ENCODE results near the gene KLHL21. TPM values are rescaled to one million over a fixed set of nuclear protein-coding genes. Genes with fewer than 3 reads are reported as not detected.

The KLHL21 gene
- polyA plus RNA-seq, 2 of the 4 experiments (the other 2 are of a cell fraction), result 3.3 to 10.5 TPM

GRCh38 chr1:6554907-6555778 lies 47.5 kb downstream of the KLHL21 start, which contains the start of gene TAS1R1 (continued):
- no peak for TF ChIP-seq NR3C1 (IDR thresholded peaks at IDR 0.05)

- FAIRE-seq, result no peak
- ChIA-PET POLR2A (interaction anchor here (1.1 kb wide), 2 partner anchors 25 to 81 kb away, joined by 3 to 4 read pairs; partner anchors contain the start of gene ZBTB48), CTCF (interaction anchor here (0.6 to 3.9 kb wide), 40 partner anchors 9 to 170 kb away, joined by 3 to 27 read pairs (median 4); partner anchors contain the start of genes PLEKHG5, THAP3 and ZBTB48)
- peak within 1 kb of the TSS; percentile 90 to 99 for H3K27ac ChIP-seq
- DNase-seq (ENCODE audit: low read depth in 1 of 2, low spot score in 1 of 2), result peak; percentile 74 to 86
- 3% methylated on average over 20 of the region's 87 CpGs for WGBS (ENCODE audit: missing lambda C conversion rate)
- peak within 1 kb of the TSS; percentile 96 for H3K4me3 ChIP-seq
- peak within 1 kb of the TSS; percentile 80 for H3K4me2 ChIP-seq
- ATAC-seq, result peak; percentile 98 to 99
- peaks cover 7% of the 10 kb centered on the region; the same call in 2 of the 3 replicates for H3K4me1 ChIP-seq
- no peaks in the 10 kb centered on the region for H3K9me3 ChIP-seq
- TF ChIP-seq KDM5A (IDR thresholded peaks at IDR 0.05), result peak; percentile 96
- TF ChIP-seq POLR2AphosphoS2 (conservative IDR thresholded peaks at IDR 0.05; ENCODE audit: low read length), result no peak
- no peak for TF ChIP-seq JUNB (IDR thresholded peaks at IDR 0.05)
- TF ChIP-seq JUN (IDR thresholded peaks at IDR 0.05), result peak in 1 of 2 experiments; percentile 71; a peak in 3 of 5 replicates
- no peak for TF ChIP-seq NR3C1 (IDR thresholded peaks at IDR 0.05)
- TF ChIP-seq BCL3 (IDR thresholded peaks at IDR 0.05), result 0 out of 3 replicates have a peak, but pooled peaks have one; percentile 54
- peak; percentile 71 for TF ChIP-seq SMC3 (IDR thresholded peaks at IDR 0.05)
- no peak for TF ChIP-seq ZNF302 (CRISPR knock-in tag; IDR thresholded peaks at IDR 0.05)
- peak; percentile 69 for TF ChIP-seq POLR2A (IDR thresholded peaks at IDR 0.05; ENCODE audit: low read length)
- TF ChIP-seq USF2 (IDR thresholded peaks at IDR 0.05), result no peak
- no peak for TF ChIP-seq EP300 (IDR thresholded peaks at IDR 0.05)
- no peak for TF ChIP-seq ESRRA (IDR thresholded peaks at IDR 0.05; ENCODE audit: borderline replicate concordance, low read length)
- TF ChIP-seq TP53 (CRISPR knock-in tag; IDR thresholded peaks at IDR 0.05), result no peak
- TF ChIP-seq GATA3 (IDR thresholded peaks at IDR 0.05; ENCODE audit: borderline replicate concordance), result peak; percentile 68; the same call in 1 of the 2 replicates
- TF ChIP-seq RNF2 (IDR thresholded peaks at IDR 0.05; ENCODE audit: borderline replicate concordance, low read depth), result no peak
- no peak for TF ChIP-seq HOXB13 (CRISPR knock-in tag; IDR thresholded peaks at IDR 0.05; ENCODE audit: low read depth)
- TF ChIP-seq CHD2 (IDR thresholded peaks at IDR 0.05; ENCODE audit: low read length, partially characterized antibody), result peak; percentile 97
- no peak for TF ChIP-seq ATOH8 (CRISPR knock-in tag; IDR thresholded peaks at IDR 0.05; ENCODE audit: low read depth)
- no peak for TF ChIP-seq HES2 (IDR thresholded peaks at IDR 0.05)
- TF ChIP-seq FOSL2 (IDR thresholded peaks at IDR 0.05), result no peak
- no peak for TF ChIP-seq FOSL2 (CRISPR knock-in tag; IDR thresholded peaks at IDR 0.05)
- no peak for TF ChIP-seq NFE2L2 (conservative IDR thresholded peaks at IDR 0.05; ENCODE audit: low read length)
- peak; percentile 51; the same call in 1 of the 2 replicates for TF ChIP-seq HDAC2 (IDR thresholded peaks at IDR 0.05)
- TF ChIP-seq CEBPB (IDR thresholded peaks at IDR 0.05), result no peak
- no peak for TF ChIP-seq ZC3H11A (IDR thresholded peaks at IDR 0.05)
- no peak for TF ChIP-seq FOXS1 (CRISPR knock-in tag; IDR thresholded peaks at IDR 0.05)
- no peak for TF ChIP-seq ZSCAN20 (CRISPR knock-in tag; IDR thresholded peaks at IDR 0.05)
- peak; percentile 88 for TF ChIP-seq PHF8 (IDR thresholded peaks at IDR 0.05; ENCODE audit: borderline replicate concordance, low read depth)
- no peak for TF ChIP-seq HOXA7 (CRISPR knock-in tag; IDR thresholded peaks at IDR 0.05)
- TF ChIP-seq RARB (CRISPR knock-in tag; IDR thresholded peaks at IDR 0.05), result no peak
- no peak for TF ChIP-seq KDM1A (IDR thresholded peaks at IDR 0.05; ENCODE audit: low read depth)
- TF ChIP-seq MYC (IDR thresholded peaks at IDR 0.05; ENCODE audit: borderline replicate concordance, low read length), result no peak
- TF ChIP-seq ZFP36 (IDR thresholded peaks at IDR 0.05; ENCODE audit: borderline replicate concordance, partially characterized antibody), result no peak
- TF ChIP-seq BHLHE40 (IDR thresholded peaks at IDR 0.05; ENCODE audit: low read depth, low read length), result no peak
- no peak for TF ChIP-seq E2F6 (IDR thresholded peaks at IDR 0.05; ENCODE audit: borderline replicate concordance, low read depth)
- TF ChIP-seq CBX2 (IDR thresholded peaks at IDR 0.05; ENCODE audit: borderline replicate concordance, low read depth), result no peak
Observed at GRCh38 chr1:6554031-6554906, 48.4 kb downstream of the KLHL21 start, which contains the start of gene NOL9. Gene NOL9, minus strand, starts transcription at chr1:6554513. Its CDS starts 11 bp downstream, at chr1:6554502.

Data from A549 (cell line).